Sigmoid colon (tissue), 7 donors: ENCODE data around the gene APBB2. TPM values are rescaled to one million over a fixed set of nuclear protein-coding genes. Genes with fewer than 3 reads are reported as not detected.
"Not testable (repeated sequence)": the region's sequence is repeated elsewhere in the genome, so short reads cannot be mapped to it uniquely, and the experiment has no call there.

Experiments used
- DNase-seq: peaks from one replicate; pipeline ENCODE4 v3.0.0-alpha.2; 2019
- H3K27ac ChIP-seq, 4 donors: fragments of 200-600 bp; sonication (generic); one replicate each; pipeline ENCODE4 v1.5.1; 2016 to 2019; ENCODE audit warnings: mild to moderate bottlenecking in 1 of 4
- H3K27me3 ChIP-seq, 3 donors: fragments of 200-600 bp; sonication (generic); one replicate each; pipeline ENCODE4 v1.5.1; 2019; ENCODE audit warnings: mild to moderate bottlenecking in 1 of 3
- H3K36me3 ChIP-seq, 4 donors: fragments of 200-600 bp; sonication (generic); one replicate each; pipeline ENCODE4 v1.5.1; 2016 to 2019
- H3K4me1 ChIP-seq, 4 donors: fragments of 200-600 bp; sonication (generic); one replicate each; pipeline ENCODE4 v1.5.1; 2017 to 2019
- H3K4me3 ChIP-seq, 4 donors: fragments of 200-600 bp; sonication (generic); one replicate each; pipeline ENCODE4 v1.5.1; 2017 to 2019; ENCODE audit warnings: mild to moderate bottlenecking in 2 of 4, moderate library complexity in 1 of 4
- H3K9me3 ChIP-seq, 4 donors: fragments of 200-600 bp in 3 of 4; sonication (generic) in 3 of 4; one replicate each; pipeline versions ENCODE4 v1.5.1 to v1.6.1; 2013 to 2019
- CTCF ChIP-seq, 4 experiments: fragments of 450-650 bp in 3 of 4; fragments of 200-600 bp in 1 of 4; IDR thresholded peaks; one replicate each; pipeline ENCODE4 v1.5.1; 2016 to 2019; ENCODE audit warnings: antibody characterized with exemption in 4 of 4, mild to moderate bottlenecking in 3 of 4, moderate library complexity in 2 of 4
- EP300 ChIP-seq, 4 donors: sonication (generic); formaldehyde crosslinking; IDR thresholded peaks; one replicate each; pipeline ENCODE4 v1.6.1; 2017; ENCODE audit warnings: antibody characterized with exemption in 4 of 4
- POLR2A ChIP-seq, 2 donors: fragments of 450-650 bp; IDR thresholded peaks; one replicate each; pipeline ENCODE4 v1.6.1; 2016; ENCODE audit warnings: antibody characterized with exemption in 2 of 2, mild to moderate bottlenecking in 2 of 2, moderate library complexity in 2 of 2
- POLR2AphosphoS5 ChIP-seq, 4 donors: sonication (generic); formaldehyde crosslinking; IDR thresholded peaks; one replicate each; pipeline ENCODE4 v1.6.1; 2017; ENCODE audit warnings: antibody characterized with exemption in 4 of 4
- WGBS, 2 donors: extraction: QIAGEN DNeasy Blood & Tissue Kit; methylation state at CpG; one replicate each; pipeline ENCODE4 v1.1.7; 2013; 5-methylcytosine and 5-hydroxymethylcytosine counted together
- intact Hi-C: fragments of 100-400 bp; cut with DNase I; formaldehyde crosslinking; loops from one replicate; pipeline ENCODE4 v1.15.1; 2023
- polyA plus RNA-seq, 3 donors: library from polyadenylated mRNA; stranded (reverse); fragments of 200-250 nt; gene quantifications; one replicate each; pipeline ENCODE4 v1.2.3, GENCODE V29; 2013
- total RNA-seq, 4 donors: library from RNA; depleted of rRNA; stranded (reverse); fragments of >200 nt; gene quantifications; one replicate each; pipeline ENCODE4 v1.1.0, GENCODE V29; 2016
- donor health status: healthy with polysubstance abuse.
- donor health status: Bipolar disorder and iron deficiency.
- donor health status: healthy.

APBB2 gene
- total and polyA plus RNA-seq, 7 donors: 7.8 to 108 (median 69.1) TPM

DNA sequence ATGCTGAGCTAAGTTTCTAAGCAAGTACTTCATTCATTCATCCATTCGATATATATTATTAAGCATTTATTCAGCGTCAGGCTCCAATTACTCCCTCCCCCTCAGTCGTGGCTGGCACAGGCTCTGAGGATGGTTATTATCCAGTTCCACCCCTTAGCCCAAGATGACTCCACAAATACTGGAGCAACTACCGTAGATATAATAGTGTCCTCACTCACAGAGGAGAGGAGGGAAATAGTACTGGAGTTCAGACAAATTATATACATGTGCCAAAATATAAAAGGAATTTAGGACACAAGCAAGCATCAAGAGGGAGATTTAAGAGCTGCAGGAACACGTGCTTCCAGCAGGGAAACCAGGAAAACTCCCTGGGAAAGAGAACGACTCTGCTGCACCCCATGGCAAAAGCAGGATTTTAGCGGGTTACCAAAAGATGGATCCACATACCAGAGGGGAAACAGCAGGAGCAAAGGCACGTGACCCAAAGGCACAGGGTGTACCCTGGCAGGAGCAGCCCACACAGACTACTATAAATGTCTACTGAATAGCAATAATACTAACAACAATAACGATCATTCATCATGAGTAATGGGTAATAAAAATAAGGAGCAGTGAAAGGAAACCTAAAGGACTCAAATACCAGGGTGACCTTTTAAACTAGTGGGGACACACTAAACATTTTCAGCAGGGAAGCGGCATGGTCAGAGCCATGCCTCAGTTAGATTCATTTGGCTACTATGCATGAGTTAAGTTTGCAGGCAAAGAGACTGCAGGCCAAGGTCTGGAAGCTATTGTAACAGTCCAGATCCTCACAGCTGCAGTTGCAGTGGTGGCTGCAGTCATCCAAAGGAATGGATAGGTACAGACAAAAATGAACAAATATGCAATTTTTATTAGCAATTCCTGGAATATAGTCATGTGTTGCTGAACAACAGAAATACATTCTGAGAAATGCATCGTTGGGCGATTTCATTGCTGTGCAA, 153.7 kb downstream of the APBB2 start:
- 76 to 87% methylated on average over 12 of the region's 12 CpGs for WGBS, 2 donors
- H3K4me1 ChIP-seq: peaks cover 0 to 77% (median 63%) of the 10 kb centered on the region in 4 donors
- peak overlapping the region in 3 of 4 donors; percentile 70 to 81 (median 77) for H3K27ac ChIP-seq
- DNase-seq: peak; percentile 89
- no peak for TF ChIP-seq CTCF (IDR thresholded peaks at IDR 0.05)
- peak; percentile 73 to 94 (median 88) for TF ChIP-seq POLR2AphosphoS5 (IDR thresholded peaks at IDR 0.05)
- TF ChIP-seq EP300 (IDR thresholded peaks at IDR 0.05): peak; percentile 79 to 98 (median 92)
- no peaks in the 10 kb centered on the region for H3K27me3 ChIP-seq
- H3K36me3 ChIP-seq: no peaks in the 10 kb centered on the region
- peak overlapping the region in 1 of 4 donors; percentile 3 for H3K4me3 ChIP-seq
- peaks cover 0 to 3% (median 0%) of the 10 kb centered on the region in 4 donors for H3K9me3 ChIP-seq
- intact Hi-C loops: loop anchor here (2.0 to 5.0 kb wide), 3 partner anchors 62 to 152 kb away; no protein-coding TSS in a partner anchor

DNA sequence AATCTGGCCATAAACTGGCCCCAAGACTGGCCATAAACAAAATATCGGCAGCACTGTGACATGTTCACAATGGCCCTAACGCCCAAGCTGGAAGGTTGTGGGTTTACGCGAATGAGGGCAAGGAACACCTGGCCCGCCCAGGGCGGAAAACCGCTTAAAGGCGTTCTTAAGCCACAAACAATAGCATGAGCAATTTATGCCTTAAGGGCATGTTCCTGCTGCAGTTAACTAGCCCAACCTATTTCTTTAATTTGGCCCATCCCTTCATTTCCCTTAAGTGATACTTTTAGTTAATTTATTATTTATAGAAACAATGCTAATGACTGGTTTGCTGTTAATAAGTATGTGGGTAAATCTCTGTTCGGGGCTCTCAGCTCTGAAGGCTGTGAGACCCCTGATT, 154.9 kb downstream of the APBB2 start:
- DNase-seq, H3K4me3 ChIP-seq, H3K27me3 ChIP-seq, H3K36me3 ChIP-seq, H3K9me3 ChIP-seq: not testable (repeated sequence)
- H3K27ac ChIP-seq: peak overlapping the region in 3 of 4 donors; percentile 70 to 81 (median 77)
- intact Hi-C loops: loop anchor here (5.0 kb wide), 1 partner anchor 82 kb away; no protein-coding TSS in a partner anchor
- WGBS, 2 donors: 95 to 99% methylated on average over 9 of the region's 9 CpGs
- peaks cover 0 to 66% (median 57%) of the 10 kb centered on the region in 4 donors for H3K4me1 ChIP-seq

GRCh38 chr4:41058426-41058825, 155.9 kb downstream of the APBB2 start:
- TF ChIP-seq EP300 (IDR thresholded peaks at IDR 0.05) (no peak), CTCF (IDR thresholded peaks at IDR 0.05) (no peak)
- peaks cover 0 to 60% (median 52%) of the 10 kb centered on the region in 4 donors for H3K4me1 ChIP-seq
- H3K9me3 ChIP-seq: peaks cover 0 to 3% (median 0%) of the 10 kb centered on the region in 4 donors
- DNase-seq: no peak
- no peaks in the 10 kb centered on the region for H3K36me3 ChIP-seq
- intact Hi-C loops: loop anchor here (5.0 kb wide), 1 partner anchor 81 kb away; no protein-coding TSS in a partner anchor
- peak overlapping the region in 3 of 4 donors; percentile 70 to 81 (median 77) for H3K27ac ChIP-seq
- no peak overlapping the region for H3K4me3 ChIP-seq
- H3K27me3 ChIP-seq: no peaks in the 10 kb centered on the region
- 93 to 96% methylated on average over 3 of the region's 3 CpGs for WGBS, 2 donors

GRCh38 chr4:41057467-41057866, 156.9 kb downstream of the APBB2 start:
- Histone ChIP-seq H3K36me3 (no peaks in the 10 kb centered on the region), H3K27ac (peak overlapping the region in 1 of 4 donors; percentile 77), H3K9me3 (peaks cover 0 to 3% (median 0%) of the 10 kb centered on the region in 4 donors), H3K4me1 (peaks cover 0 to 50% (median 44%) of the 10 kb centered on the region in 4 donors), H3K4me3 (no peak overlapping the region), H3K27me3 (no peaks in the 10 kb centered on the region)
- no peak for DNase-seq
- intact Hi-C loops: loop anchor here (5.0 kb wide), 1 partner anchor 80 kb away; no protein-coding TSS in a partner anchor
- WGBS, 2 donors: 85 to 89% methylated on average over 3 of the region's 3 CpGs
- TF ChIP-seq CTCF (IDR thresholded peaks at IDR 0.05) (no peak), POLR2A (IDR thresholded peaks at IDR 0.05) (no peak), EP300 (IDR thresholded peaks at IDR 0.05) (no peak), POLR2AphosphoS5 (IDR thresholded peaks at IDR 0.05) (no peak)

DNA sequence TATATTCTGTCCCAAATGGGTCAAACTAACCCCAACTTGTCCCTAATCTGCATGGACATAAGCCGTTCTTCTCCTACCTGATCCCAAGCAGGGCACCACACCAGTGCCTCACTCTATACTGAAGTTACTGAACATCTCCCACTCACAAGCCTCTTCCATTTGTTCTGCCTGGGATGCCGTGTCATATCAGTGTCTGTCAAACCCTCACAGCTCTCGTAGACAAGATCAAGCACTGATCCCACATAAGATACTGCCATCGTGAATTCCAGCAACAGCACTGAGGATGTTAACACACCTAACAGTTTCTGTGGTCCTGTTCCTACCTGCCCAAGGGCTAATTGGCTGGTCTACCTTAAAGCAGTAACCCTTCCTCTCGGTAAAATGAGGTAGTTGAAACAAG, 162.1 kb downstream of the APBB2 start:
- no peaks in the 10 kb centered on the region for H3K36me3 ChIP-seq
- no peak for TF ChIP-seq POLR2AphosphoS5 (IDR thresholded peaks at IDR 0.05)
- TF ChIP-seq POLR2A (IDR thresholded peaks at IDR 0.05): no peak
- TF ChIP-seq EP300 (IDR thresholded peaks at IDR 0.05): no peak
- TF ChIP-seq CTCF (IDR thresholded peaks at IDR 0.05): no peak
- intact Hi-C loops: no loop called here
- WGBS, 2 donors: 94% methylated on average over 5 of the region's 5 CpGs
- peaks cover 0 to 2% (median 0%) of the 10 kb centered on the region in 4 donors for H3K4me1 ChIP-seq
- no peaks in the 10 kb centered on the region for H3K9me3 ChIP-seq
- no peak overlapping the region for H3K4me3 ChIP-seq
- no peak overlapping the region for H3K27ac ChIP-seq
- DNase-seq: no peak
- no peaks in the 10 kb centered on the region for H3K27me3 ChIP-seq
